Type B pancreatic cell (in vitro differentiated cells): Measurements from ENCODE around the gene OBSCN. TPM values are rescaled to one million over a fixed set of nuclear protein-coding genes. Genes with fewer than 3 reads are reported as not detected.

ENCODE experiments used
- DNase-seq: peaks from one replicate; pipeline ENCODE4 v3.0.0; 2021; ENCODE audit warnings: mixed read lengths; ENCODE audit not compliant: unreplicated experiment; ENCODE audit errors: extremely low spot score
- H3K27ac Mint-ChIP-seq: 2 replicates; pipeline ENCODE4 v1.8.0; 2021; ENCODE audit warnings: mild to moderate bottlenecking, mixed read lengths
- H3K27me3 Mint-ChIP-seq: 2 replicates; pipeline ENCODE4 v1.8.0; 2021; ENCODE audit warnings: mixed read lengths
- H3K36me3 Mint-ChIP-seq: 2 replicates; pipeline ENCODE4 v1.8.0; 2021; ENCODE audit warnings: mixed read lengths
- H3K4me1 Mint-ChIP-seq: one replicate; pipeline ENCODE4 v1.8.0; 2021; ENCODE audit warnings: mixed read lengths; ENCODE audit not compliant: unreplicated experiment
- H3K4me3 Mint-ChIP-seq: 2 replicates; pipeline ENCODE4 v1.8.0; 2021; ENCODE audit warnings: mild to moderate bottlenecking, mixed read lengths
- H3K9me3 Mint-ChIP-seq: 2 replicates; pipeline ENCODE4 v1.8.0; 2021; ENCODE audit warnings: mixed read lengths
- CTCF ChIP-seq: fragments of 200-600 bp; sonication (generic); conservative IDR thresholded peaks from 2 replicates; pipeline ENCODE4 v1.5.0; 2021; ENCODE audit warnings: antibody characterized with exemption, mild to moderate bottlenecking
- total RNA-seq: library from RNA; stranded (reverse); gene quantifications from 2 replicates; pipeline ENCODE4 v1.2.1, GENCODE V29; 2021; ENCODE audit warnings: low replicate concordance

OBSCN gene
- total RNA-seq, 1 donor from 2014 or later, result 48.9 TPM

- H3K9me3 Mint-ChIP-seq, result peaks cover 11% of the 10 kb centered on the region
- H3K27me3 Mint-ChIP-seq, result no peaks in the 10 kb centered on the region
- TF ChIP-seq CTCF, result no peak
- no peak overlapping the region for H3K4me3 Mint-ChIP-seq
- no peak overlapping the region for H3K27ac Mint-ChIP-seq
- no peak for DNase-seq
- no peaks in the 10 kb centered on the region for H3K4me1 Mint-ChIP-seq
- peaks cover 37% of the 10 kb centered on the region for H3K36me3 Mint-ChIP-seq
Observed at GRCh38 chr1:228256626-228257375, 49.0 kb downstream of the OBSCN start.

- Mint-ChIP-seq H3K4me3 (no peak overlapping the region), H3K4me1 (no peaks in the 10 kb centered on the region), H3K9me3 (peaks cover 8% of the 10 kb centered on the region), H3K36me3 (peaks cover 43% of the 10 kb centered on the region), H3K27me3 (no peaks in the 10 kb centered on the region), H3K27ac (no peak overlapping the region)
- no peak for TF ChIP-seq CTCF
- no peak for DNase-seq
Observed at GRCh38 chr1:228258486-228258885, 50.6 kb downstream of the OBSCN start.

- no peak overlapping the region for H3K4me3 Mint-ChIP-seq
- DNase-seq, result no peak
- peaks cover 8% of the 10 kb centered on the region for H3K9me3 Mint-ChIP-seq
- H3K27me3 Mint-ChIP-seq, result no peaks in the 10 kb centered on the region
- no peak overlapping the region for H3K27ac Mint-ChIP-seq
- no peak for TF ChIP-seq CTCF
- no peaks in the 10 kb centered on the region for H3K4me1 Mint-ChIP-seq
- H3K36me3 Mint-ChIP-seq, result peaks cover 38% of the 10 kb centered on the region
Observed at GRCh38 chr1:228259368-228259894, 51.6 kb downstream of the OBSCN start.

- Mint-ChIP-seq H3K36me3 (peaks cover 40% of the 10 kb centered on the region), H3K4me3 (no peak overlapping the region)
- no peak for DNase-seq
Observed at GRCh38 chr1:228259951-228260350, 52.1 kb downstream of the OBSCN start.

GRCh38 chr1:228261706-228262105, 53.9 kb downstream of the OBSCN start:
- H3K27ac Mint-ChIP-seq, result no peak overlapping the region
- no peak overlapping the region for H3K4me3 Mint-ChIP-seq
- no peak for TF ChIP-seq CTCF
- H3K4me1 Mint-ChIP-seq, result no peaks in the 10 kb centered on the region
- peaks cover 27% of the 10 kb centered on the region for H3K36me3 Mint-ChIP-seq
- DNase-seq, result no peak
- H3K27me3 Mint-ChIP-seq, result no peaks in the 10 kb centered on the region
- H3K9me3 Mint-ChIP-seq, result no peaks in the 10 kb centered on the region

More at GRCh38 chr1:228259951-228260350, 52.1 kb downstream of the OBSCN start:
- H3K4me1 Mint-ChIP-seq, result no peaks in the 10 kb centered on the region
- no peak overlapping the region for H3K27ac Mint-ChIP-seq
- no peaks in the 10 kb centered on the region for H3K27me3 Mint-ChIP-seq
- TF ChIP-seq CTCF, result no peak
- H3K9me3 Mint-ChIP-seq, result peaks cover 8% of the 10 kb centered on the region
